K562 (cell line): ENCODE measurements around the gene EYA4. TPM values are rescaled to one million over a fixed set of nuclear protein-coding genes. Genes with fewer than 3 reads are reported as not detected.

Experiments
- ATAC-seq: fragments of 200-7000 bp; cut with Tn5 transposase; 3 replicates; pipeline ENCODE4 v1.9.1; 2020; ENCODE audit warnings: moderate library complexity
- BruUV-seq: library from RNA; stranded (reverse); fragments of 400-500 nt; replicated peaks from 2 replicates; lab custom pipeline; 2021; lab: Mats Ljungman, UMichigan
- CTCF ChIA-PET: fragments of 300-600 bp; formaldehyde crosslinking; extraction: SDS; loops from one replicate; lab custom pipeline; 2021; ENCODE audit warnings: low intra/inter-chr PET ratio; lab: Yijun Ruan, JAX
- POLR2A ChIA-PET: fragments of 300-600, 350-650 bp; sonication (Branson Sonifier 250); formaldehyde crosslinking; extraction: SDS; loops from one replicate; lab custom pipeline; 2021; ENCODE audit warnings: antibody characterized with exemption, inconsistent platforms; lab: Yijun Ruan, JAX
- DNase-seq, 4 experiments: peaks; one replicate each; pipeline versions ENCODE4 v3.0.0 to v3.0.0-alpha.2; 2011 to 2018; ENCODE audit warnings: low spot score in 3 of 4, mixed read lengths in 3 of 4; ENCODE audit errors: extremely low read depth in 1 of 4
- FAIRE-seq: peaks from 2 replicates; lab custom pipeline; 2011; peaks lifted over from hg19 to GRCh38; lab: Jason Lieb, UNC
- H2AFZ ChIP-seq: 2 replicates; pipeline ENCODE4 v1.6.0; 2011; ENCODE audit warnings: low read depth, low read length, control low read depth, inconsistent platforms
- H3K27ac ChIP-seq: fragments of 200-600 bp; 3 replicates; pipeline ENCODE4 v1.8.0; 2011; ENCODE audit warnings: low read depth, mild to moderate bottlenecking, control low read depth, inconsistent platforms, low read length, moderate library complexity, mixed read lengths; ENCODE audit errors: extremely low read depth
- H3K27me3 ChIP-seq, 2 experiments: fragments of 300-600 bp in 1 of 2; 2 replicates in 1 of 2; 3 replicates in 1 of 2; pipeline versions ENCODE4 v1.6.0 to v1.8.0; 2011; ENCODE audit warnings: inconsistent platforms in 2 of 2, low read length in 2 of 2, mild to moderate bottlenecking in 1 of 2, mixed read lengths in 1 of 2, moderate library complexity in 1 of 2; ENCODE audit not compliant: control insufficient read depth in 2 of 2, insufficient read depth in 2 of 2
- H3K36me3 ChIP-seq: fragments of 300-600 bp; 3 replicates; pipeline ENCODE4 v1.8.0; 2011; ENCODE audit warnings: mild to moderate bottlenecking, low read length, inconsistent platforms; ENCODE audit not compliant: control insufficient read depth, insufficient read depth
- H3K4me1 ChIP-seq, 2 experiments: fragments of 200-600 bp in 1 of 2; replicated peaks in 1 of 2; 2 replicates in 1 of 2; 3 replicates in 1 of 2; pipeline versions ENCODE4 v1.5.1 to v1.8.0; 2011; ENCODE audit warnings: inconsistent platforms in 2 of 2, low read length in 2 of 2, mild to moderate bottlenecking in 1 of 2, mixed read lengths in 1 of 2, moderate library complexity in 1 of 2; ENCODE audit not compliant: control insufficient read depth in 2 of 2, insufficient read depth in 2 of 2
- H3K4me2 ChIP-seq: 2 replicates; pipeline ENCODE4 v1.6.1; 2011; ENCODE audit warnings: low read length, control low read depth, inconsistent platforms, mixed read lengths; ENCODE audit not compliant: insufficient read depth
- H3K4me3 ChIP-seq: fragments of 200-600 bp; sonication (generic), shearing (Covaris generic); 2 replicates; pipeline ENCODE4 v1.5.1; 2016; ENCODE audit warnings: control low read depth, inconsistent platforms
- H3K79me2 ChIP-seq: fragments of 200-600 bp; 3 replicates; pipeline ENCODE4 v1.8.0; 2011; ENCODE audit warnings: low read length, inconsistent platforms; ENCODE audit not compliant: control insufficient read depth, insufficient read depth
- H3K9ac ChIP-seq, 2 experiments: 2 replicates each; pipeline versions ENCODE4 v1.6.0 to v1.6.1; 2011; ENCODE audit warnings: low read depth in 2 of 2, low read length in 2 of 2, control low read depth in 1 of 2, inconsistent platforms in 1 of 2, mild to moderate bottlenecking in 1 of 2, mixed read lengths in 1 of 2; ENCODE audit not compliant: insufficient read depth in 1 of 2
- H3K9me1 ChIP-seq: one replicate; pipeline ENCODE4 v1.6.0; 2011; ENCODE audit warnings: inconsistent platforms, mild to moderate bottlenecking, low read length, moderate library complexity; ENCODE audit not compliant: control insufficient read depth, insufficient read depth
- H3K9me3 ChIP-seq: replicated peaks from 2 replicates; pipeline ENCODE4 v1.5.1; 2011; ENCODE audit warnings: low read depth, low read length, inconsistent platforms; ENCODE audit not compliant: control insufficient read depth, insufficient read depth
- H4K20me1 ChIP-seq: replicated peaks from 2 replicates; pipeline ENCODE4 v1.6.1; 2011; ENCODE audit warnings: low read length, inconsistent platforms, mixed read lengths; ENCODE audit not compliant: control insufficient read depth, insufficient read depth
- EWSR1 ChIP-seq: fragments of 450-650 bp; IDR thresholded peaks from 2 replicates; pipeline ENCODE4 v1.6.1; 2018; ENCODE audit warnings: borderline replicate concordance, mild to moderate bottlenecking, low read depth, moderate library complexity; ENCODE audit not compliant: partially characterized antibody
- FOXM1 ChIP-seq, 2 experiments: fragments of 450-650 bp in 1 of 2; sonication (generic) in 1 of 2; formaldehyde crosslinking in 1 of 2; IDR thresholded peaks; 2 replicates each; pipeline versions ENCODE4 v1.6.1 to v1.9.0; 2017 to 2022; ENCODE audit warnings: low read depth in 2 of 2, mild to moderate bottlenecking in 2 of 2, missing genetic modification reagents in 1 of 2, moderate library complexity in 1 of 2
- KDM4B ChIP-seq, 2 experiments: fragments of 450-650 bp in 1 of 2; sonication (generic) in 1 of 2; IDR thresholded peaks; 2 replicates each; pipeline ENCODE4 v1.6.1; 2016 to 2017; ENCODE audit warnings: borderline replicate concordance in 2 of 2, antibody characterized with exemption in 1 of 2, low read depth in 1 of 2, mild to moderate bottlenecking in 1 of 2
- MTF1 ChIP-seq: fragments of 250-450 bp; sonication (Bioruptor Pico); IDR thresholded peaks from 2 replicates; pipeline ENCODE4 v1.9.0; 2021; ENCODE audit warnings: moderate library complexity, mild to moderate bottlenecking, inconsistent platforms, borderline replicate concordance
- NEUROD1 ChIP-seq: fragments of 150-350 bp; IDR thresholded peaks from 2 replicates; pipeline ENCODE4 v1.6.1; 2014; ENCODE audit warnings: borderline replicate concordance, low read length, low read depth; ENCODE audit not compliant: partially characterized antibody
- NRF1 ChIP-seq, 2 experiments: fragments of 450-650 bp; IDR thresholded peaks in 1 of 2; conservative IDR thresholded peaks in 1 of 2; 2 replicates each; pipeline ENCODE4 v1.6.1; 2014; ENCODE audit warnings: mild to moderate bottlenecking in 2 of 2
- PRDM10 ChIP-seq: fragments of 450-650 bp; IDR thresholded peaks from 2 replicates; pipeline ENCODE4 v1.6.1; 2018; ENCODE audit not compliant: partially characterized antibody
- RAD51 ChIP-seq: fragments of 450-650 bp; IDR thresholded peaks from 2 replicates; pipeline ENCODE4 v1.7.1; 2016; ENCODE audit warnings: low read depth, mild to moderate bottlenecking, borderline replicate concordance
- SRSF3 ChIP-seq: fragments of 200-400 bp; formaldehyde crosslinking; IDR thresholded peaks from 2 replicates; pipeline ENCODE4 v1.6.1; 2016; ENCODE audit warnings: mild to moderate bottlenecking, low read length, moderate library complexity; ENCODE audit not compliant: insufficient read depth
- STAG1 ChIP-seq: sonication (generic); formaldehyde crosslinking; IDR thresholded peaks from 2 replicates; pipeline ENCODE4 v1.5.0; 2020; ENCODE audit warnings: missing genetic modification reagents, borderline replicate concordance
- TFAP4 ChIP-seq: sonication (generic); formaldehyde crosslinking; IDR thresholded peaks from 2 replicates; pipeline ENCODE4 v1.8.0; 2022; ENCODE audit warnings: missing genetic modification reagents, mild to moderate bottlenecking, moderate library complexity, borderline replicate concordance
- ZNF436 ChIP-seq: fragments of 250-450, 450-650 bp; sonication (Bioruptor Pico); formaldehyde crosslinking; IDR thresholded peaks from 2 replicates; pipeline ENCODE4 v1.7.0; 2020; ENCODE audit warnings: mild to moderate bottlenecking
- WGBS: fragments of 100-300 bp; shearing (Covaris generic); methylation state at CpG from one replicate; pipeline ENCODE4 v1.1.6; 2016; ENCODE audit warnings: low coverage, mixed read lengths; ENCODE audit not compliant: insufficient coverage; ENCODE audit errors: missing lambda C conversion rate; 5-methylcytosine and 5-hydroxymethylcytosine counted together
- in situ Hi-C: fragments of 300-500 bp; cut with MboI; formaldehyde crosslinking; loops from 4 replicates; pipeline ENCODE4 v1.15.0; 2018; ENCODE audit warnings: inconsistent platforms, mixed read lengths
- intact Hi-C: fragments of 100-400 bp; cut with micrococcal nuclease; formaldehyde crosslinking; loops from 2 replicates; pipeline ENCODE4 v1.14.2; 2022
- polyA plus RNA-seq, 8 experiments: library from polyadenylated mRNA; depleted of rRNA in 4 of 8; stranded (reverse) in 5 of 8; unstranded in 3 of 8; fragments of >200 nt; fragmentation: Nextera tagmentation in 2 of 8; fragmentation: Illumina TruSeq in 1 of 8; extraction: Ambion mirVana in 2 of 8; extraction: Trizol in 1 of 8; gene quantifications; 2 replicates each; pipeline versions ENCODE4 v1.2.1 to v1.2.3, GENCODE V29; 2011 to 2014; ENCODE audit warnings: inconsistent platforms in 1 of 8, missing spikeins in 1 of 8
- total RNA-seq, 7 experiments: library from RNA; depleted of rRNA in 6 of 7; stranded (reverse); fragments of >200 nt in 6 of 7; fragmentation: Illumina TruSeq in 2 of 7; extraction: Trizol in 2 of 7; gene quantifications; 2 replicates each; pipeline versions ENCODE4 v1.2.1 to v1.2.3, GENCODE V29; 2011 to 2021; ENCODE audit warnings: low replicate concordance in 1 of 7

EYA4 gene
- total and polyA plus RNA-seq, 9 of the 15 experiments (the other 6 are each of a cell fraction or from before 2014, with no cell fraction given), result 0.03 to 0.04 TPM; not detected in 7

GRCh38 chr6:133539502-133540259 is 298.5 kb downstream of the EYA4 start:
- H3K36me3 ChIP-seq, result no peaks in the 10 kb centered on the region
- no peaks in the 10 kb centered on the region for H3K4me1 ChIP-seq
- intact Hi-C loops (loop anchor here (10.0 kb wide), 1 partner anchor 875 kb away; no protein-coding TSS in a partner anchor), in situ Hi-C loops (loop anchor here (25.0 kb wide), 1 partner anchor 1002 kb away; the partner anchor contains the start of gene TAAR9)
- H3K9me3 ChIP-seq, result no peaks in the 10 kb centered on the region
- no peak for DNase-seq
- no peak overlapping the region for H3K27ac ChIP-seq
- H4K20me1 ChIP-seq, result no peaks in the 10 kb centered on the region; the same call in 1 of the 2 replicates
- no peaks in the 10 kb centered on the region for H3K79me2 ChIP-seq
- H3K9ac ChIP-seq, result no peak overlapping the region
- 0% methylated on average over 3 of the region's 3 CpGs for WGBS
- no peak for FAIRE-seq
- H3K4me2 ChIP-seq, result no peak overlapping the region
- ChIA-PET CTCF (no interaction called here), POLR2A (interaction anchor here (0.6 kb wide), 1 partner anchor 797 kb away, joined by 4 read pairs; no protein-coding TSS in a partner anchor)
- no TSS peak for BruUV-seq
- H3K4me3 ChIP-seq, result no peak overlapping the region
- H3K9me1 ChIP-seq, result no peaks in the 10 kb centered on the region
- no peak for ATAC-seq
- H2AFZ ChIP-seq, result no peak overlapping the region
- H3K27me3 ChIP-seq, result no peaks in the 10 kb centered on the region
- TF ChIP-seq NEUROD1, result no peak
- TF ChIP-seq FOXM1 (IDR thresholded peaks at IDR 0.05; ENCODE audit: low read depth), result no peak
- TF ChIP-seq FOXM1 (CRISPR knock-in tag; IDR thresholded peaks at IDR 0.05; ENCODE audit: low read depth), result no peak
- no peak for TF ChIP-seq MTF1 (CRISPR knock-in tag)
- no peak for TF ChIP-seq RAD51
- TF ChIP-seq KDM4B (IDR thresholded peaks at IDR 0.05; ENCODE audit: borderline replicate concordance in 2 of 2, low read depth in 1 of 2), result no peak
- TF ChIP-seq TFAP4, result no peak
- TF ChIP-seq SRSF3, result no peak
- TF ChIP-seq PRDM10, result no peak
- TF ChIP-seq ZNF436 (CRISPR knock-in tag), result no peak
- TF ChIP-seq EWSR1, result no peak
- no peak for TF ChIP-seq NRF1 (conservative IDR thresholded peaks at IDR 0.05 in 1 of 2, IDR thresholded peaks at IDR 0.05 in 1 of 2)
- TF ChIP-seq STAG1 (CRISPR knock-in tag), result no peak
